ENCODE measurements around the gene ARHGAP24. TPM values are rescaled to one million over a fixed set of nuclear protein-coding genes. Genes with fewer than 3 reads are reported as not detected.

ARHGAP24 gene
- total and polyA plus RNA-seq, 2 donors (not counting 3 experiments of a cell fraction or from before 2014, with no cell fraction given): 52.1 to 79.4 TPM

GRCh38 chr4:85755285-85755684 lies 280.3 kb downstream of the ARHGAP24 start:
- no peak for DNase-seq (ENCODE audit: low read depth, low spot score)
- TF ChIP-seq GATA2 (IDR thresholded peaks at IDR 0.05; ENCODE audit: insufficient read depth, insufficient read length, low read depth, low read length) (no peak), FOS (IDR thresholded peaks at IDR 0.05; ENCODE audit: borderline replicate concordance, insufficient read depth, low read length) (no peak), MAX (IDR thresholded peaks at IDR 0.05; ENCODE audit: insufficient read depth, insufficient read length) (no peak), POLR2AphosphoS5 (IDR thresholded peaks at IDR 0.05; ENCODE audit: insufficient read depth, low read depth, low read length) (no peak), JUN (IDR thresholded peaks at IDR 0.05; ENCODE audit: borderline replicate concordance, insufficient read depth, insufficient read length, low read depth) (no peak), POLR2A (IDR thresholded peaks at IDR 0.05; ENCODE audit: low read depth, low read length) (no peak), MYC (IDR thresholded peaks at IDR 0.05; ENCODE audit: low read depth, low read length) (no peak), EZH2 (IDR thresholded peaks at IDR 0.05; ENCODE audit: borderline replicate concordance, low read depth, low read length, severe bottlenecking) (no peak), CTCF (IDR thresholded peaks at IDR 0.05; ENCODE audit: extremely low read depth in 1 of 2, insufficient read depth in 1 of 2, low read depth in 1 of 2, low read length in 2 of 2) (no peak)
- H3K4me3 ChIP-seq (replicated peaks in 1 of 3; ENCODE audit: insufficient read depth in 1 of 3, low read depth in 1 of 3, low read length in 3 of 3): no peak overlapping the region
- H3K27me3 ChIP-seq (ENCODE audit: control insufficient read depth in 2 of 2, insufficient read depth in 2 of 2, low read length in 2 of 2): no peaks in the 10 kb centered on the region
- H3K79me2 ChIP-seq (ENCODE audit: control insufficient read depth, insufficient read depth, low read length): peaks cover 15% of the 10 kb centered on the region
- dilution Hi-C loops (cut with MboI; ENCODE audit: extremely low pct_ligation_motif_present, low sequenced_read_pairs) (no loop called here), intact Hi-C loops (cut with micrococcal nuclease) (no loop called here)
- H3K27ac ChIP-seq (ENCODE audit: insufficient read depth, low read depth, low read length): no peak overlapping the region
- no peak overlapping the region for H3K4me2 ChIP-seq (ENCODE audit: insufficient read depth, low read length)
- ChIA-PET CTCF (interaction anchor here (0.8 to 2.4 kb wide), 6 partner anchors 13 to 289 kb away, joined by 3 to 28 read pairs (median 10); no protein-coding TSS in a partner anchor), POLR2A (no interaction called here)
- H2AFZ ChIP-seq (ENCODE audit: low read depth, low read length): no peak overlapping the region
- no TSS peak for BruUV-seq (replicated peaks)
- H3K9me1 ChIP-seq (replicated peaks; ENCODE audit: control insufficient read depth, extremely low read depth, insufficient read depth, low read length): no peaks in the 10 kb centered on the region
- peaks cover 6% of the 10 kb centered on the region for H3K4me1 ChIP-seq (ENCODE audit: control insufficient read depth, extremely low read depth, insufficient read depth, low read length)
- FAIRE-seq: no peak
- no peak overlapping the region for H3K9ac ChIP-seq (replicated peaks; ENCODE audit: extremely low read depth, insufficient read depth, low read length)
- no peaks in the 10 kb centered on the region for H3K9me3 ChIP-seq (replicated peaks; ENCODE audit: control insufficient read depth, insufficient read depth, low read length)
- no peaks in the 10 kb centered on the region for H3K36me3 ChIP-seq (ENCODE audit: control insufficient read depth in 2 of 2, extremely low read depth in 1 of 2, insufficient read depth in 2 of 2, low read length in 2 of 2)
- no peaks in the 10 kb centered on the region for H4K20me1 ChIP-seq (replicated peaks; ENCODE audit: control insufficient read depth, extremely low read depth, insufficient read depth, low read length)

All from endothelial cell of umbilical vein (primary cell).